Measurements from ENCODE around the gene LDLRAP1.
"Not testable (repeated sequence)": the region's sequence is repeated elsewhere in the genome, so short reads cannot be mapped to it uniquely, and the experiment has no call there.

The LDLRAP1 gene

DNA sequence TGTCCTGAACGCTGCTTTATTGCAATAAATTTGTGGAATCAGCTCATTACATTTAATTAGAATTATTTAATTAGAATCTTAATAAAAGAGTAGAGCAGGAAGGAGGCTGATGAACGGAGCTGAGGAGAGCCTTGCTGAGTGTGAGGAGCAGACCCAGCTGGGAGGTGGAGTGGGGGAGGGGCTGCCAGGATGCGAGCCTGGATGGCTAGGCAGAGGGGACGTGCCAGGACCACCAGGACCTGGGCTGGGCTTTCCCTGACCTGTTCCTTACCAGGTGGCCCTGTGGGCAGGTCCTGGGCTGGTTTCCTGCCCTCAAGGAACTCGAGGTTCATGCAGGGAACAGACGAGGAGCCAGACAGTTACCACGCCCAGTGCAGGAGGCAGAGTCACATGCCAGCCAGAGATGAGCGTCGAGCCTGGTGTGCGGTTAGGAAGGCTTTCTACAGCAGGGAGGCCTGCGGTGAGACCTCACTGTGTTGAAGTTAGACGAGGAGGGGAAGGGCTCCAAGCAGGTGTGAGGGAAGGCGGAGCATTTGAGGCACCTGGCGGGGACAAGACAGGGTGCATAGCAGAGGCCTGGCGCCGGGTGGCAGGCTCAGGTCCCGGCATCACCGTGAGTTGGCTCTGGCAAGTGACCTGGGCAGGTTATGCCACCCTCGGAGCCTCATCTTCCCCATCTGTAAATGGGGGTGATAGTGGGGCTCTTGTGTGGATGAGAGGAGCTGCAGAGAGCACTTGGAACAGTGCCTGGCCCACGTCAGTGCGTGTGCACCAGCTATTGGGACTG lies 33.9 kb downstream of the LDLRAP1 start:
- DNase-seq, result no peak

DNA sequence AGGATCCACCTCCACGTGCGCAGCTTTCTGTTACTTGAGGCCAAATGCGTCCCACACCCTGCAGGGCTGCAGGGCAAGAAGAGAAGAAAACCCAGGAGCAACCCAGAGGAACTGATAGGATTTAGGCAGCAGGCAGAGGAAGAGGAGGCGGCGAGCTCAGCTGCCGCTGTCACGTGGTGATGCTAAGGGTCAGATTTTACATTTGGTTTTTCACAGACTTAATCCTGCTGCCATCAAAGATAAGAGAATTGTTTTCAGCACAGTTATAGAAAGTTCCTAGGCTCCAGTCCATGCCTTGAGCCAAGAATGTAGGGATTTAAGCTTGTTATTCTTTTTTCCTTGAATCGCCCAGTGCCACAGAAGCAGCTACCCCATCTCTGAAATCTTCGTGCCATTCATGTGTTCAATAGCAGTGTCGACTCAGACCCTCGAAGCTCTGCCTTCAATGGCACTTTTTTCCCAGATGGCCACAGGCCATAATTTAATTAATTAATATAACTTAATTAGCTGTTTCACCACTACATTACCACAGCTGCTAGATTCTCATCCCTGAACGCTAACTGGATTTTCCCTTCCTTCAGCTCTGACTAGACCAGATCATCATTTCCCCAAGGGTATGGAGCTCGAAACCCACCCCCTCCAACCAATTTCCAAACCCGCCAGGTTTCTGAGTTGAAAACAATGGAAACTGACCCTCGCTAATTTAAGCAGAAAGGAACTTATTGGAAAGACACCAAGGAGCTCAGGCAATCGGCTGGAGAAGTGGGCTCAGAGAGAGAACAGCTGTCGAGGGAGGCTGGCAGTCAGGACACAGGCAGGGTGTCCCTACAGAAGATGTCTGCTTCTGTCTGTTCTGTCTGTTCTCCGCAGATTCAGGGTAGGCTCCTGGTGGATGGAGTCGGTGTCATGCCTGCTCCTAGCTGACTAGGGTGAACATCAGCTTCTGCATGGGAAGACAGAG lies 36.2 kb downstream of the LDLRAP1 start:
- DNase-seq, result no peak

DNA sequence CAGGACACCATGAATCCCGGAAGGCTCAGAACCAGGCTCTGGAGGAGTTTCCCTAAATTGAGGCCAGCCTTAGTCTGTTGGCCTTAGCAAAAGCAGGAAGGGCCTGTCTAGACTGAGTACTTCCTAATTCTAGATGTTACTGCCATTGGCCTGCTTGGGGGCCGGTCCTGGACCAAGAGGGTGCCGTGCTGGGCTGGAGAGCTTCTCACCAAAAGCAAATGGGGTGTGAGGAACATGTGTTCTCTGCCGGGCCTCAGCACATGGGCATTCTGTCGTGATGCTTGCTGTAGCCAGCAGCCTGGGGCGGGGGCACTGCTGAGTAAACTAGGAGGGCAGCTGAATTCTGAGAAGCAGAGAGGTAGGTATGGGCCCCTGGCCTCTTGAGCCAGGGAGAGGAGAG lies 37.5 kb downstream of the LDLRAP1 start:
- DNase-seq, result no peak

DNA sequence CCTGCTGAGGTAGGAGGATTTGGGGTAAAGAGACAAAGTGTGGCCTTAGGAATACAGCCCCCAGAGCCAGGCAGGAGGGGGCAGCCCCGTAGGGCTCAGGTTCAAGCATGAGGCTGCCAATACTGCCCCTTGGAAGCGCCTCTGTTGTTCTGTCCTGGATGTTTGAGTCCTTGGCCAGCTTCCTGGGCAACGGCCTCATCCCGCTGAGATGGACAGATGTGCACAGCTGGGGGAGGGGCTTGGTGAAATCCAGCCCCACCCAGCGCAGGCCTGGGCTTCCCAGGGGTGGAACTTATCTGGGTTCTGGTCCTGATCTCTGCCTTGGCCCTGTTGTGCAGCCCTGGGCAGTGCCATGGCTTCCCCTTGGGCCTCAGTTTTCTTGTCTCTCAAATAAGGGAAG lies 38.4 kb downstream of the LDLRAP1 start:
- DNase-seq, result no peak

- DNase-seq, result no peak
Observed at GRCh38 chr1:25583519-25584370, 40.3 kb downstream of the LDLRAP1 start.

DNA sequence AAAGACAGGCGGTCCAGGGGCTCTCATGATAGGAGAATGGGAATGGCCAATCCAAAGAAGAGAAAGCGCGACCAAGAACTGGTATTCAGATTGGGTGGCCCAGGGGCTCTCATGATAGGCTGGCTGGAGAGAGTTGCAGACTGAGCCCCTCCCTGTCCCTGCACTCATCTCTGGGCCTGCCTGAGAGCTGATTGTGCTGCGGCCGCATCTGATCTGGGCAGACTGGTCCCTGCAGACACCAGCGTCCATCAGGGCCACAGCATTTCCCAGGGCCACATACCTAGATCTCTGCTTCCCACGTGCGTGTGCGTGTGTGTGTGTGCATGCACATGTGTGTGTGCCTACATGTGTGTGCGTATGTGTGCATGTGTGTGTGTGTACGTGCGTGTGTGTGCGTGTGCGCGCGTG lies 42.8 kb downstream of the LDLRAP1 start:
- no peak for DNase-seq

GRCh38 chr1:25587290-25587689 lies 43.9 kb downstream of the LDLRAP1 start:
- no peak for DNase-seq

GRCh38 chr1:25588224-25588623 lies 44.8 kb downstream of the LDLRAP1 start:
- not testable (repeated sequence) for DNase-seq

DNA sequence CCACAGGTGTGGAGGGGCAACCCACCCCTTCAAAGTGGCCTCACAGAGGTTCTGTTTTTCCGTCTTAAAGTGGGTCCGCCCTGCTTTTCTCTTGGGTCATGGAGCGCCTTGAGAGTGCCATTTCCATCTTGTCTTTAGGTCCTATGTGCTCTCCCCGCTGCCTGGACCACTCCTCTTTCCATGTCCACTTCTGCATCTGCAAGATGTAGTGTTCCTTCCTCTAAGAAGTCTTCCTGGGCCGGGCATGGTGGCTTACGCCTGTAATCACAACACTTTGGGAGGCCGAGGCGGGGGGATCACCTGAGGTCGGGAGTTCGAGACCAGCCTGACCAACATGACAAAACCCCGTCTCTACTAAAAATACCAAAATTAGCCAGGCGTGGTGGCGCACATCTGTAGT lies 45.4 kb downstream of the LDLRAP1 start:
- not testable (repeated sequence) for DNase-seq

GRCh38 chr1:25590096-25590824 lies 46.9 kb downstream of the LDLRAP1 start:
- DNase-seq, result no peak

DNA sequence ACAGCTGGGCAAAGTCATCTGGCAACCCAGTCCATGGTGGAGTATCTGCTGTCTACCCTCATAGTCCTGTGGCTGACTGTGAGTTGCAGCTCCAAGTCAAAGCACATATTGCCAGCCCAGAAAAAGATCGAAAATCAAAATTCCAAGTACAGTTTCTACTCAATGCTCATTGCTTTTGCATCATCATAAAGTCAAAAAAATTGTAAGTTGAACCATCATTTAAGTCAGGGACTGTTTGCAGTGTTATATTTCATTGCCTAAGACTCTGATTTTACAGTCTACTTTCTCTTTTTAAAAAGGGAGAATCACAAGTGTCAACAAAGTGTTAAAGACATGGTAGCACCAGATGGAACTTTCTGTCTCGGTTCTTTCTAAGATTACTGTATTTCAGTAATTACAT lies 50.5 kb downstream of the LDLRAP1 start:
- no peak for DNase-seq

- no peak for DNase-seq
Observed at GRCh38 chr1:25594971-25595370, 51.6 kb downstream of the LDLRAP1 start.

GRCh38 chr1:25596641-25597040 lies 53.2 kb downstream of the LDLRAP1 start:
- not testable (repeated sequence) for DNase-seq

- DNase-seq, result no peak
Observed at GRCh38 chr1:25598879-25599278, 55.5 kb downstream of the LDLRAP1 start.

- DNase-seq, result no peak
Observed at GRCh38 chr1:25599969-25600610, 56.7 kb downstream of the LDLRAP1 start.

DNA sequence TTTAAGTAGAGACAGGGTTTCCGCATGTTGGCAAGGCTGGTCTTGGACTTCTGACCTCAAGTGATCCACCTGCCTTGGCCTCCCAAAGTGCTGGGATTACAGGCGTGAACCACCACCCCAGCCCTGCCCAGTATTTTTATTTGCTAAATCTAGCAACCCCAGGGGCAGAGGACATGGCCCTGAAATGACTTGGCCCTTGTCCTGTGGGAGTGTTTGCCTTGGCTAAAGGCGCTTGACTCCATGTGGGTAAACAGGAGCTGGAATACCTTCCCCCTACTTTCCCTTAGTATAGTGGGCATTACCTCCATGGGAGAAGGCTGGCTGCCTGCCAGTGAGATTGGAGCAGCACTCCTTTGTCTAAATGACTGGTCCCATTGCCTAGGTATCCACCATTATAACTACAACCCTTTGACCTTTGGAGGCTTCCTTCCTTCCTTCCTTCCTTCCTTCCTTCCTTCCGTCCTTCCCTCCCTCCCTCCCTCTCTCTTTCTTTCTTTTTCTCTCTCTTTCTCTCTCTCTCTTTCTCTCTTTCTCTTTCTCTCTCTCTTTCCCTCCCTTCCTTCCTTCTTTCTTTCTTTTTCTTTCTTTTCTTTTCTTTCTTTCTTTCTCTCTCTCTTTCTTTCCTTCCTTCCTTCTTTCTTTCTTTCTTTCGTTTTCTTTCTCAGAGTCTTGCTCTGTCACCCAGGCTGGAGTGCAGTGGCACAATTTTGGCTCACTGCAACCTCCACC lies 57.7 kb downstream of the LDLRAP1 start:
- DNase-seq, result not testable (repeated sequence)

DNA sequence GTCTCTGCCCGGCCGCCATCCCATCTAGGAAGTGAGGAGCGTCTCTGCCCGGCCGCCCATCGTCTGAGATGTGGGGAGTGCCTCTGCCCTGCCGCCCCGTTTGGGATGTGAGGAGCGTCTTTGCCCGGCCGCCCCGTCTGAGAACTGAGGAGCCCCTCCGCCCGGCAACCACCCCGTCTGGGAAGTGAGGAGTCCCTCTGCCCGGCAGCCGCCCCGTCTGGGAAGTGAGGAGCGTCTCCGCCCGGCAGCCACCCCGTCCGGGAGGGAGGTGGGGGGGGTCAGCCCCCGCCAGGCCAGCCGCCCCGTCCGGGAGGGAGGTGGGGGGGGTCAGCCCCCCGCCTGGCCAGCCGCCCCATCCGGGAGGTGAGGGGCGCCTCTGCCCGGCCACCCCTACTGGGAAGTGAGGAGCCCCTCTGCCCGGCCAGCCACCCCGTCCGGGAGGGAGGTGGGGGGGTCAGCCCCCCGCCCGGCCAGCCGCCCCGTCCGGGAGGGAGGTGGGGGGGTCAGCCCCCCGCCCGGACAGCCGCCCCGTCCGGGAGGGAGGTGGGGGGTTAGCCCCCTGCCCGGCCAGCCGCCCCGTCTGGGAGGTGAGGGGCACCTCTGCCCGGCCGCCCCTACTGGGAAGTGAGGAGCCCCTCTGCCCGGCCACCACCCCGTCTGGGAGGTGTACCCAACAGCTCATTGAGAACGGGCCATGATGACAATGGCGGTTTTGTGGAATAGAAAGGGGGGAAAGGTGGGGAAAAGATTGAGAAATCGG lies 60.6 kb downstream of the LDLRAP1 start:
- not testable (repeated sequence) for DNase-seq

GRCh38 chr1:25607123-25607522 lies 63.7 kb downstream of the LDLRAP1 start:
- DNase-seq, result no peak

- peak; percentile 33 to 54 for DNase-seq
Observed at GRCh38 chr1:25608488-25609178, 65.2 kb downstream of the LDLRAP1 start.
